NCI-H526 treated with DMSO at 0.1 percent for 48 hours (cell line): Measurements from ENCODE around the gene RAB5B.
"Not testable (repeated sequence)": the region's sequence is repeated elsewhere in the genome, so short reads cannot be mapped to it uniquely, and the experiment has no call there.

Experiments
- DNase-seq: peaks from one replicate; lab custom pipeline; 2025; lab: John Stamatoyannopoulos, UW

RAB5B gene

GRCh38 chr12:56020423-56021184 lies 46.7 kb downstream of the RAB5B start, which contains the start of gene IKZF4:
IKZF4 (plus strand) TSS chr12:56021043; CDS start chr12:56021494, 451 bp downstream.
- no peak for DNase-seq

DNA sequence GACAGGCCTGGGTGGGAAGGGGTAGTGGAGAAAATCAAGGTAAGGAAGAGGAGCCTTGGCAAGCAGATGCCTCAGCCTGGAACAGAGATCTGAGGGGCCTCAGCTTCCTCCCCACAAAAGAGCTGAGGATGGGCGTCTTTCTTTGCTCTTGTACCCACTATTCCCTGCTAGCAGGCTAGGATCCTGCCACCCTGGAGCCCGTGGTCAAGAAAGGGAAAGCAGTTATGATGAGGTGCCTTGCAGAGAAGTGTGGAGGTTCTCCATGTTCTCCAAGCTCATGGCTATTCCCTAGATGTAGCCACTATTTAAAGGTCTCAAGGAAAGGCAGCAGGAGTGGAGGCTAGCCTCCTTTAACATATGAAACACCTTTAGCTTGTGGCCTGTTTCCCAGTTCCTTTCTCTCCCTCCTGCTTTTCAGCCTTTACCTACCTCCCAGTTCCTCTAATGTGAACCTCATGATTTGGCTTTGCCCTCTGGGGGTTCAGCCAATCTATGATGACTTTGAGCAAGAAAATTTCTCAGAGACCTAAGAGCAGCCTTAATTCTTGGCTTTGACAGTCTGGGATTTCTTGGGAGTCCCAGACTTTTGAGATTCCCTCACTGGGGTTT lies 48.1 kb downstream of the RAB5B start:
- DNase-seq: no peak

GRCh38 chr12:56028511-56029165 lies 54.8 kb downstream of the RAB5B start:
- DNase-seq: no peak

- DNase-seq: no peak
Observed at GRCh38 chr12:56029166-56029519, 55.3 kb downstream of the RAB5B start.

GRCh38 chr12:56029666-56030293 lies 55.9 kb downstream of the RAB5B start:
- no peak for DNase-seq

DNA sequence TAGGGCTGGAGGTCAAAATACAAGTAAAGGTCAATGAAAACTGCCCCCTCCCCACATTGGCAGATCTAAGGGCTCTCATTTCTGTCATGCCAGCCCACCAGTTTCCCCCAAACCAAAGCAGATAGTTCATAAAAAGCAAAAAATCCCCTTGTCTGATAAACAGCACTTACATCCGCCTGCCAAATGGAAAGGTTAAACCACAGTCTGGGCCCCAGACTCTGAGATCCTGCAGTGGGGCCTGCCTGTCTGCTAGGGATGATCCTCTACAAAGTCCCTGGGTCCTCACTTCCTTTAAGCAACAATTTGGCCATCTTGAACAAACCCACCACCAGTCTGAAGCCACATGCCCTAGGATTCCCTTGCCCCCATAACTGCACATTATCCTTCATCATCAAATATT lies 58.1 kb downstream of the RAB5B start:
- DNase-seq: no peak

DNA sequence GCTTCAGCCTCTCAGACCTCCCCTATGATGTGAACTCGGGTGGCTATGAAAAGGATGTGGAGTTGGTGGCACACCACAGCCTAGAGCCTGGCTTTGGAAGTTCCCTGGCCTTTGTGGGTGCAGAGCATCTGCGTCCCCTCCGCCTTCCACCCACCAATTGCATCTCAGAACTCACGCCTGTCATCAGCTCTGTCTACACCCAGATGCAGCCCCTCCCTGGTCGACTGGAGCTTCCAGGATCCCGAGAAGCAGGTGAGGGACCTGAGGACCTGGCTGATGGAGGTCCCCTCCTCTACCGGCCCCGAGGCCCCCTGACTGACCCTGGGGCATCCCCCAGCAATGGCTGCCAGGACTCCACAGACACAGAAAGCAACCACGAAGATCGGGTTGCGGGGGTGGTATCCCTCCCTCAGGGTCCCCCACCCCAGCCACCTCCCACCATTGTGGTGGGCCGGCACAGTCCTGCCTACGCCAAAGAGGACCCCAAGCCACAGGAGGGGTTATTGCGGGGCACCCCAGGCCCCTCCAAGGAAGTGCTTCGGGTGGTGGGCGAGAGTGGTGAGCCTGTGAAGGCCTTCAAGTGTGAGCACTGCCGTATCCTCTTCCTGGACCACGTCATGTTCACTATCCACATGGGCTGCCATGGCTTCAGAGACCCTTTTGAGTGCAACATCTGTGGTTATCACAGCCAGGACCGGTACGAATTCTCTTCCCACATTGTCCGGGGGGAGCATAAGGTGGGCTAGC lies 60.9 kb downstream of the RAB5B start:
- no peak for DNase-seq

- no peak for DNase-seq
Observed at GRCh38 chr12:56037161-56037560, 63.3 kb downstream of the RAB5B start.

DNA sequence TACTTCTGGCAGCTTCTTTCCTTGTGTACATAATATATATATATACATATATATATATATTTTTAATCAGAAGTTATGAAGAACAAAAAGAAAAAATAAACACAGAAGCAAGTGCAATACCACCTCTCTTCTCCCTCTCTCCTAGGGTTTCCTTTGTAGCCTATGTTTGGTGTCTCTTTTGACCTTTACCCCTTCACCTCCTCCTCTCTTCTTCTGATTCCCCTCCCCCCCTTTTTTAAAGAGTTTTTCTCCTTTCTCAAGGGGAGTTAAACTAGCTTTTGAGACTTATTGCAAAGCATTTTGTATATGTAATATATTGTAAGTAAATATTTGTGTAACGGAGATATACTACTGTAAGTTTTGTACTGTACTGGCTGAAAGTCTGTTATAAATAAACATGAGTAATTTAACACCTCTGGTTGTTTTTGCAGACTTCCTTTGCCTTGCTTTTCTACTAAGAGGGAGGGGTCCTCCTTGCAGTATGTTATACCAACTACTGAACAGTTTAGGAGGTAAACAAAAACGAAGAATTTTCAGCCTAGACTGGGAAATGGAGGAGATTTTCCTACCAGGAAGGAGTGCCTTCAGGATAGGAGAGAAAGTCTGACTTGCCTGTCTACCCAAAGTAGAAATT lies 64.3 kb downstream of the RAB5B start:
- no peak for DNase-seq

DNA sequence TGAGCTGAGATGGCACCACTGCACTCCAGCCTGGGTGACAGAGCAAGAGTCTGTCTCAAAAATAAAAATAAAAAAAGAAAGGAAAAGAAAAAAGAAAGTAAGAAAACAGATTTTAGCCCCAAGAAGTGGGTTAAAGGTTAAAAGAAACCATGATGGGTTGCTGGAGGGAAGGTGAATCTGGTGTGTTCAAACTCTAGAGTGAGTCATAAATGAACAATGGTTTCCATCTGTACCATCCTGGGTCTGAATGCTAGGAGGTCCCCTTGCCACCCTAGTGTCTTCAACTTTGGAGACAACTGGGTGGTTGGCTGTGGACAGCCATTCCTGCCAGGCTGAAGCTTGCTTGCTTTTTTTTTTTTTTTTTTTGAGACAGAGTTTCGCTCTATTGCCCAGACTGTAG lies 66.3 kb downstream of the RAB5B start:
- no peak for DNase-seq

DNA sequence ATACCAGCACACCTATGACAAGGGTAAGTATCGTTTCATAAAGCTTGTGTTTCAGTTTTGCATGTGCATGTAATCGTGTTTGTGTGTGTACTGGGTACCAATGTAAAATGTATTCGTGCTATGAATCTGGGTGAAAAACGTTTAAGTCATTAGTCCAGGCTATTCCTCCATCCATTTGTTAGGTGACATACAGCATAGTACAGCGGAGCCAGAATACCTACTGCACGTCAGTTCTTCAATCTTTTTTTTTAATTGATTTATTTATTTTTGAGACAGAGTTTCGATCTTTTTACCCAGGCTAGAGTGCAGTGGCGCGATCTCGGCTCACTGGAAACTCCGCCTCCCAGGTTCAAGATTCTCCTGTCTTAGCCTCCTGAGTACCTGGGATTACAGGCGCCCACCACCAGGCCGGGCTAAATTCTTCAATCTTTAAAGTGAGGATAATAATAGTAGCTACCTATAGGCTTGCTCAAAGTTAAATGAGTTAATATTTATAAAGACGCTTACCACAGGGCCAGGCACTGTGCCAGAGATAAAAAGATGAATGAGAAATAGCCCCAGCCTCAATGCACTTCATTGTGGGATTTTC lies 67.2 kb downstream of the RAB5B start:
- DNase-seq: no peak

DNA sequence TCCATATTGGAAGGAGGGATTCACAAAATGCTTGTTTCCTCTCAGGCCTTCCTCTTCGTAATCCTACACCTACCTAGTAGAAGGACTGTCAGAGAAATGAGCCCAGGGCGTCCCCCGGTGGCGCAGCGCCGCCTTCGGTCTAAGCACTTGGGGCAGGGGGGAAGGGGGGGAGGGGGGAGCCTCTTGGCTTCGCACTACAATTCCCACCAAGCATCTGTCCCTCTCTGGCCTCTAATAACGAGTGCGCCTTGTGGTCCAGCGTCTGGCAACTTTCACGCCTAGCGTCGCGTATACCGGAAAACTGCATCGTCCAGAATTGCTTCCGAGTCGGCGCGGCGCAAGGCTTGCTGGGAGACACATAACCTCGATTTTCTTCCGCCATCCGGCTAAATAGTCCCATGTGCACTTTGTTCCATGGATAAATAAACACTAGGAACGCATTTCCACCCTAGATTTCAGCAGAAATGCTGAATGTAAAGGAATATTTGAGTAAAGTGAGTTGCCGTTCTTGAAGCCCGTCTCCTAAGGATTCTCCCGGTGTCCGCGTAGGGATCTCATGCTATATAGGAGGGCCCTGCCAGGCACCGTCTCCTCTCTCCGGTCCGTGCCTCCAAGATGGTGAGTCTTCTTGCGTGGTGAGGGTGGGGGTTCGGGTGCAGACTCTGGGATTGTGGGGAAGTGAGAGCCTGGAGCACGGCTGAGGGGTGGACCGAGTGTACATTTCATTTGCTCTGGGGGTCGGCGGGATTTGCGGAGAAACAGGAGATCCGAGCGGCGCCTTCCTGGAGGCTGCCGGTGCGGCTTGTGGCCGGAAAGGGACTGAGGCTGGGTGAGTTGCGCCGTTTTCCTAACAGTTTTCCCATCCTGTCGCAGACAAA lies 67.9 kb downstream of the RAB5B start, which contains the start of gene RPS26:
Gene RPS26 (plus strand): TSS at position 367 of the 878 bp plus-strand sequence. CDS start 249 bp downstream, at position 616.
- DNase-seq: peak; percentile 96

DNA sequence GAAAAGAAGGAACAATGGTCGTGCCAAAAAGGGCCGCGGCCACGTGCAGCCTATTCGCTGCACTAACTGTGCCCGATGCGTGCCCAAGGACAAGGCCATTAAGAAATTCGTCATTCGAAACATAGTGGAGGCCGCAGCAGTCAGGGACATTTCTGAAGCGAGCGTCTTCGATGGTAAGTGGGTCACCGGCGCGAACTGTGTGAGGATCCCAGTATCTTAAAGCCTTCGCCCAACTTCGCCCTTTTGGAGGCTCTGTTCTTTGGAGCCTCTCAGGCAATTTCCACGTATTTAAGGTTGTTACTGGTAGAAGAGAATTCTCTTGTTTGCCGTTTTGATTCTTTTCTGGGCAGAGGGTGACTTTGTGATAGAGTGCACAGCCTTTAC lies 68.5 kb downstream of the RAB5B start:
- DNase-seq: not testable (repeated sequence)

GRCh38 chr12:56042843-56043242 lies 69.0 kb downstream of the RAB5B start:
- no peak for DNase-seq
